Measurements from ENCODE around the gene RRP1B.
A peak's percentile ranks its signal among the peaks of the same experiment; 100 is the strongest.
"Not testable (repeated sequence)": the region's sequence is repeated elsewhere in the genome, so short reads cannot be mapped to it uniquely, and the experiment has no call there.

Gene RRP1B

GRCh38 chr21:43648171-43648570 is 11.2 kb upstream of the RRP1B start:
- Mint-ChIP-seq H3K4me1 (ENCODE audit: low read depth) (peaks cover 23% of the 10 kb centered on the region), H3K9me3 (no peaks in the 10 kb centered on the region), H3K4me3 (no peak overlapping the region), H3K27ac (no peak overlapping the region), H3K36me3 (ENCODE audit: low read depth) (no peaks in the 10 kb centered on the region), H3K27me3 (ENCODE audit: low read depth) (peaks cover 17% of the 10 kb centered on the region)

DNA sequence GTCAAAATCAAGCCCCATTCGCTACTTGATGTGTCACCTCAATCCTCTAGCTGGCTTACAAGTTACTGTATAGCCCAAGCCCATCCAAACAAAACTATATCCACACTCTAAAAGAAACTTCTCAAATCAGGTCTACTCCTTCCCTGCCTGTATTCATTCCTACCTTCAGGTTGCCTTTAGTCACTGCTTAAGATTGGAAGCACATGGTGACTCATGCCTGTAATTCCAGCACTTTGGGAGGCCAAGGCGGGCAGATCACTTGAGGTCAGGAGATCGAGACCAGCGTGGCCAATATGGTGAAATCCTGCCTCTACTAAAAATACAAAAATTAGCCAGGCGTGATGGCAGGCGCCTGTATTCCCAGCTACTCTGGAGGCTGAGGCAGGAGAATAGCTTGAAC is 7.4 kb upstream of the RRP1B start:
- H3K9me3 Mint-ChIP-seq; H3K36me3 Mint-ChIP-seq (ENCODE audit: low read depth); H3K4me3 Mint-ChIP-seq; H3K4me1 Mint-ChIP-seq (ENCODE audit: low read depth); H3K27ac Mint-ChIP-seq: not testable (repeated sequence)
- peaks cover 17% of the 10 kb centered on the region for H3K27me3 Mint-ChIP-seq (ENCODE audit: low read depth)

DNA sequence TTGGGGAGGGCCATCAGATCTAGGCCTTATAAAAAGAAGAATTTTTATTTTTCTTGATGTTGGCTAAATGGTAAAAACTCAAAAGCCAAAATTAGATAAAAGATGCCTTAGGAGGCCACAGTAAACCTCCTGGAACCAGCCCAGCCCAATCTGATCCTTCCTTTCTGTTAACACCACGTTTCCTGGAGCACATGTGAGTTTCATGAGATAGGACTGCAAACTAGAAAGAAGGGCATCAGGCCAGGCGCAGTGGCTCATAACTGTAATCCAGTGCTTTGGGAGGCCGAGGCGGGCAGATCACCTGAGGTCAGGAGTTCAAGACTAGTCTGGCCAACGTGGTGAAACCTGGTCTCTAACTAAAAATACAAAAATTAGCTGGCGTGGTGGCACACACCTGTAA is 6.7 kb upstream of the RRP1B start:
- Mint-ChIP-seq H3K4me3 (no peak overlapping the region), H3K4me1 (ENCODE audit: low read depth) (peaks cover 5% of the 10 kb centered on the region), H3K27ac (no peak overlapping the region), H3K9me3 (no peaks in the 10 kb centered on the region), H3K36me3 (ENCODE audit: low read depth) (no peaks in the 10 kb centered on the region), H3K27me3 (ENCODE audit: low read depth) (peaks cover 17% of the 10 kb centered on the region)

DNA sequence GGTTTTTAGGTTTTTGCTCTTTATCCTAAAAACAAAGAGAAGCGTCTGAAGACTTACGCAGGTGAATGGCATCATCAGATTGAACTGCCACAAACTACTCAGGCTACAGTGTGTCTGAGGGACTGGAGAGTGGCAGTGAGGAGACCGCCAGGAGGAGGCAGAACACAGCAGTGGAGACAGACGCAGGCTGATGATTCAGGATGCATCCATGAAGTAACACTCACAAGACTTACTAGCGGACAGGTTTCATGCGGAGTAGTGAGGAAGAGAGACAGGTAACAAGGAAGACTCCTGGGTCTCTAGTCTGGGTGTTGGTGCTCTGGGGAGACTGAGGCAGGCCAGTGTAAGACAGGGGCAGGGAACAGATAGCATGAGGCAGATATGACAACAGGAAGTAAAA is 5.7 kb upstream of the RRP1B start:
- no peak overlapping the region for H3K4me3 Mint-ChIP-seq
- no peaks in the 10 kb centered on the region for H3K9me3 Mint-ChIP-seq
- H3K27me3 Mint-ChIP-seq (ENCODE audit: low read depth) = peaks cover 9% of the 10 kb centered on the region
- H3K36me3 Mint-ChIP-seq (ENCODE audit: low read depth) = no peaks in the 10 kb centered on the region
- H3K27ac Mint-ChIP-seq = no peak overlapping the region
- peaks cover 5% of the 10 kb centered on the region for H3K4me1 Mint-ChIP-seq (ENCODE audit: low read depth)

GRCh38 chr21:43654806-43655489 is 4.4 kb upstream of the RRP1B start:
- H3K27me3 Mint-ChIP-seq (ENCODE audit: low read depth) = peaks cover 6% of the 10 kb centered on the region
- no peak overlapping the region for H3K27ac Mint-ChIP-seq
- peaks cover 6% of the 10 kb centered on the region for H3K4me1 Mint-ChIP-seq (ENCODE audit: low read depth)
- no peaks in the 10 kb centered on the region for H3K9me3 Mint-ChIP-seq
- H3K4me3 Mint-ChIP-seq = no peak overlapping the region
- no peaks in the 10 kb centered on the region for H3K36me3 Mint-ChIP-seq (ENCODE audit: low read depth)

- Mint-ChIP-seq H3K27me3 (ENCODE audit: low read depth) (no peaks in the 10 kb centered on the region), H3K4me1 (ENCODE audit: low read depth) (peaks cover 29% of the 10 kb centered on the region), H3K4me3 (peak overlapping the region; percentile 36), H3K36me3 (ENCODE audit: low read depth) (peaks cover 9% of the 10 kb centered on the region), H3K9me3 (no peaks in the 10 kb centered on the region), H3K27ac (peak overlapping the region; percentile 21)
Observed at GRCh38 chr21:43657355-43658087, 1.8 kb upstream of the RRP1B start.

DNA sequence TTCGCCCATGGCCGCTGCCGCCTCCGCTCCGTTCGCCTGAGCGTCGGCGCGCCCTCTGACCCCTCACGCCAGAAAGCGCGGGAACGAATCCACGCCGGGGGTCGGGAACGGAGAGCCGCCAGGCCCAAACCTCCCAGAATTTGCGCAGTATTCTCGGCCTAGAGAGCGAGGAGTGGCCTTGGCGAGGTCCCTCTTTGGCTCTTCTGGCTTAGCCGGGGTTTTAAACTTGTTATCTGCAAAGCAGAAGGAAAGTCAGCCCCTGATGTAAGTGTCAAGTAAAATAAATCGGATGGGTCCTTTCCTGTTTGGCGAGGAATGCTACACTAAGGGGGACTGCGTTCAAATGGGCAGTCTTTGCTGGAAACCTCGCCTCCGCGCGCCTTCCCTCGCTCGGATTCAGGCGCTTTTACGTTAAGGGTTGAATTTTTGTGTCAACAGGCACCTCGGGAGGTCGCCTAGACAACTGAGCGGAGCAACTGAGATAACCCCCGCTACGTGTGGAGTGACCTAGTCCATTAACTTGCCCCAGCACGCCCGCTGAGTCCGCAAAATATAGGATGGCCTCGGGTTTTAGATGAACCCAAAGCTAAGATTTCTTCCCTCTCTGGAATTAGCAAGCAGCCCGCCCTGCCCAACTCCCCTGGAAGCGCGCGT is 1.1 kb upstream of the RRP1B start:
- Mint-ChIP-seq H3K36me3 (ENCODE audit: low read depth) (peaks cover 12% of the 10 kb centered on the region), H3K9me3 (no peaks in the 10 kb centered on the region), H3K27me3 (ENCODE audit: low read depth) (no peaks in the 10 kb centered on the region), H3K27ac (no peak overlapping the region), H3K4me1 (ENCODE audit: low read depth) (peaks cover 36% of the 10 kb centered on the region), H3K4me3 (no peak overlapping the region)

DNA sequence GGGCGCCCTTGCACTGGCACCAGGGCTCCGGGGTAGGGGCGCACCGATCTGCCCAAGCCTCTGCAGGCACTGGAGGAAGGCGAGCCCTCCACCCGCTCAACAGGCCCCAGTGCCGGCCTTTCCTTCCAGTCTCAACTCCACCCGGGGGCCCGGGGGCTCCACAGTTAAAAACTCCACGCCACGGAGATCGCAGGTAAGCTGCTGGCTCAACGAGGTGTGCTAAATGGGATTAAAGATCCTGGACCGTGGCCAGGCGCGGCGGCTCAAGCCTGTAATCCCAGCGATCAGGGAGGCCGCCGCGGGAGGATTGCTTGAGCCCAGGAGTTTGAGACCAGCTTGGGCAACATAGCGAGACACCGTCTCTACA is 608 bp upstream of the RRP1B start:
- peaks cover 12% of the 10 kb centered on the region for H3K36me3 Mint-ChIP-seq (ENCODE audit: low read depth)
- H3K4me1 Mint-ChIP-seq (ENCODE audit: low read depth) = peaks cover 36% of the 10 kb centered on the region

GRCh38 chr21:43662286-43662685 is 2.9 kb downstream of the RRP1B start:
- no peak overlapping the region for H3K4me3 Mint-ChIP-seq
- peaks cover 7% of the 10 kb centered on the region for H3K9me3 Mint-ChIP-seq
- H3K27ac Mint-ChIP-seq = peak overlapping the region; percentile 26
- H3K4me1 Mint-ChIP-seq (ENCODE audit: low read depth) = peaks cover 44% of the 10 kb centered on the region
- peaks cover 41% of the 10 kb centered on the region for H3K36me3 Mint-ChIP-seq (ENCODE audit: low read depth)
- no peaks in the 10 kb centered on the region for H3K27me3 Mint-ChIP-seq (ENCODE audit: low read depth)

More for the DNA sequence above, 608 bp upstream of the RRP1B start:
- peak overlapping the region; percentile 71 for H3K4me3 Mint-ChIP-seq
- H3K27ac Mint-ChIP-seq = peak overlapping the region; percentile 86
- H3K27me3 Mint-ChIP-seq (ENCODE audit: low read depth) = no peaks in the 10 kb centered on the region
- no peaks in the 10 kb centered on the region for H3K9me3 Mint-ChIP-seq

- peaks cover 45% of the 10 kb centered on the region for H3K36me3 Mint-ChIP-seq (ENCODE audit: low read depth)
- H3K4me1 Mint-ChIP-seq (ENCODE audit: low read depth) = peaks cover 42% of the 10 kb centered on the region
- H3K9me3 Mint-ChIP-seq = peaks cover 7% of the 10 kb centered on the region
- H3K4me3 Mint-ChIP-seq = peak overlapping the region; percentile 37
- peak overlapping the region; percentile 73 for H3K27ac Mint-ChIP-seq
- H3K27me3 Mint-ChIP-seq (ENCODE audit: low read depth) = no peaks in the 10 kb centered on the region
Observed at GRCh38 chr21:43663033-43663432, 3.7 kb downstream of the RRP1B start.

DNA sequence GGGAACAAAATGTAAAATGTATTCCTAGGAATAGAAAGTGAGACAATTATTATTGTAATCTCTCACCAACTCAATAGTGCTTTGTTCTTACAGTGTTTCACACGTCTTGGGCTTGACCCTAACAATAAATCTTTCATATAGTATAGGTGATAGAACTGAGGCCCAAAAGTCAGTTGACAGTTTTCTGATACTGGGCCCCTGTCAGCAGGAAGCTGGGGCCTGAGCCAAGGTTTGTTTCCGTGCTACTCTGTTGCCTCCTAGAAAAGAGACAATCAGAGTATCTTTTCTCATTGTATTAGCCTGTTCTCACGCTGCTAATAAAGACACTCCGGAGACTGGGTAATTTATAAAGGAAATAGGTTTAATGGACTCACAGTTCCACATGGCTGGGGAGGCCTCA is 5.0 kb downstream of the RRP1B start:
- Mint-ChIP-seq H3K27me3 (ENCODE audit: low read depth) (no peaks in the 10 kb centered on the region), H3K4me3 (no peak overlapping the region), H3K36me3 (ENCODE audit: low read depth) (peaks cover 45% of the 10 kb centered on the region), H3K27ac (no peak overlapping the region), H3K4me1 (ENCODE audit: low read depth) (peaks cover 40% of the 10 kb centered on the region), H3K9me3 (peaks cover 7% of the 10 kb centered on the region)

GRCh38 chr21:43665879-43666278 is 6.5 kb downstream of the RRP1B start:
- H3K9me3 Mint-ChIP-seq = peaks cover 7% of the 10 kb centered on the region
- no peak overlapping the region for H3K27ac Mint-ChIP-seq
- H3K4me1 Mint-ChIP-seq (ENCODE audit: low read depth) = peaks cover 34% of the 10 kb centered on the region
- H3K4me3 Mint-ChIP-seq = no peak overlapping the region
- H3K36me3 Mint-ChIP-seq (ENCODE audit: low read depth) = peaks cover 49% of the 10 kb centered on the region
- no peaks in the 10 kb centered on the region for H3K27me3 Mint-ChIP-seq (ENCODE audit: low read depth)

DNA sequence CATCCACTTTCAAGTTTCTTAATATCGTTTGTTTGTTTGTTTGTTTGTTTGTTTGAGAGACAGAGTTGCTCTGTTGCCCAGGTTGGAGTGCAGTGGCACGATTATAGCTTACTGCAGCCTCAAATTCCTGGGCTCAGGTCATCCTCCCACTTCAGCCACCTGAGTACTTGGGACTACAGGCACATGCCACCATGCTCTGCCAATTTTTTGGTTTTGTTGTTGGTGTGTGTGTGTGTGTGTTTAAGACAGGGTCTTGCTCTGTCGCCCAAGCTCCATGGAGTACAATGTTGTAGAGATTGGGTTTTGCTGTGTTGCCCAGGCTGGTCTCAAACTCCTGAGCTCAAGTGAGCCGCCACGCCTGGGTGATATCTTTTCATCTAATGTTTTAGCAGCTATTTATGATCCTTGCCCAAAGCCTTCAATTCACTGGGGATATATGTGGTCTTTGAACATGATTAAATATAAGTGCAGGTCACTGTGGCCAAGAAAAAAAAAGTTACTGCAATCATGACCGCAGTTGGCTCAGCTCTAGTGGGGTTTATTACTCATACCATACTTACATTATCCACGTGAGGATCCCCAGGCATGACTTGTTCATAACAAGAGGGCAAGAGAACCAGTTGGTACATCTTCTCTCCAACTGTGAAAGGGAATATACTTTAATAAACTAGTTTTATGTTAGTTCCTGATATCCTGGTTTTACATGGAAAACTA is 8.0 kb downstream of the RRP1B start:
- H3K36me3 Mint-ChIP-seq (ENCODE audit: low read depth) = peaks cover 40% of the 10 kb centered on the region

GRCh38 chr21:43669828-43670605 is 10.7 kb downstream of the RRP1B start:
- Mint-ChIP-seq H3K9me3 (peaks cover 7% of the 10 kb centered on the region), H3K27ac (no peak overlapping the region), H3K27me3 (ENCODE audit: low read depth) (no peaks in the 10 kb centered on the region), H3K4me3 (no peak overlapping the region), H3K36me3 (ENCODE audit: low read depth) (peaks cover 37% of the 10 kb centered on the region), H3K4me1 (ENCODE audit: low read depth) (peaks cover 4% of the 10 kb centered on the region)

More for the DNA sequence above, 8.0 kb downstream of the RRP1B start:
- H3K27ac Mint-ChIP-seq = no peak overlapping the region
- H3K27me3 Mint-ChIP-seq (ENCODE audit: low read depth) = no peaks in the 10 kb centered on the region
- H3K4me3 Mint-ChIP-seq = no peak overlapping the region
- peaks cover 7% of the 10 kb centered on the region for H3K9me3 Mint-ChIP-seq
- H3K4me1 Mint-ChIP-seq (ENCODE audit: low read depth) = peaks cover 19% of the 10 kb centered on the region

Data from T-helper 1 cell treated with Interleukin-12 subunit alpha and Interleukin-12 subunit beta and Interleukin-4 antibody, amounts not matched to agents 30 μg/mL and 1 μg/mL, for 36 hours (primary cell).